Measurements from ENCODE around the gene RGMA. TPM values are rescaled to one million over a fixed set of nuclear protein-coding genes. Genes with fewer than 3 reads are reported as not detected.

RGMA gene
- total RNA-seq, 1 experiment from 2014 or later = 3.3 TPM

DNA sequence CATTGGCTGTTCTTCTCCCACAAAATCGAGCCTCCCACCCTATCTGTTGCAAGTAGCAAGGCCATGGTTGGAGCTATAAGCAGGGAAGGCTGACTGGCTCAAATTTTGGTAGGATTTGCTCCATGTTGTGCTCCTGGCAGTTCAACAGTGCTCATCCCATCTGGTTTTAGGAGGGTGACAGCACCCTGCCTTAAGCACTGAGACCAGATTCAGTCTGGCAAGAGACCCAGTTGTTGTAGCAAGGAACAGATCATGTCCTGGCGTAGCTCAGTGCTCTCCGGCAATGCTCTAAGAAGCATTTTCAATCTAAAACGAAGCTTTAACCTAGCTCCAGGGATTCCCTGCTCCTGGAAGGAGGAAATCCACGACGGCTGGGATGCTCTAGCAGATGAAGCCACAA lies 91.2 kb downstream of the RGMA start:
- H3K27ac ChIP-seq = no peak overlapping the region
- no peak overlapping the region for H2AFZ ChIP-seq
- H3F3A ChIP-seq (ENCODE audit: insufficient read depth, low read depth) = peaks cover 58% of the 10 kb centered on the region
- H3K9me2 ChIP-seq (ENCODE audit: insufficient read depth) = no peaks in the 10 kb centered on the region
- no peaks in the 10 kb centered on the region for H3K27me3 ChIP-seq (ENCODE audit: insufficient read depth, low read depth)
- peaks cover 4% of the 10 kb centered on the region for H3K79me2 ChIP-seq (ENCODE audit: low read depth)
- no peaks in the 10 kb centered on the region for H3K4me1 ChIP-seq (replicated peaks; ENCODE audit: insufficient read depth)
- H3K4me3 ChIP-seq = no peak overlapping the region
- H3K4me2 ChIP-seq = no peak overlapping the region
- intact Hi-C loops (cut with micrococcal nuclease; ENCODE audit: unreplicated experiment) = loop anchor here (10.0 kb wide), 1 partner anchor 63 kb away; no protein-coding TSS in a partner anchor
- H4K20me1 ChIP-seq (ENCODE audit: insufficient read depth) = peaks cover 10% of the 10 kb centered on the region
- ChIA-PET CTCF (no interaction called here), POLR2A (ENCODE audit: unreplicated experiment) (no interaction called here)
- no peaks in the 10 kb centered on the region for H3K9me3 ChIP-seq (ENCODE audit: insufficient read depth, low read depth)
- no TSS peak for BruUV-seq (replicated peaks)
- DNase-seq = no peak
- peaks cover 66% of the 10 kb centered on the region for H3K36me3 ChIP-seq (ENCODE audit: low read depth)
- TF ChIP-seq CTCF (conservative IDR thresholded peaks at IDR 0.05) = no peak
- TF ChIP-seq EZH2 (IDR thresholded peaks at IDR 0.05; ENCODE audit: low read depth) = no peak

- peaks cover 70% of the 10 kb centered on the region for H3F3A ChIP-seq (ENCODE audit: insufficient read depth, low read depth)
- POLR2A ChIA-PET (ENCODE audit: unreplicated experiment) = no interaction called here
- no peak overlapping the region for H2AFZ ChIP-seq
- no peak overlapping the region for H3K27ac ChIP-seq
- CTCF ChIA-PET = no interaction called here
- H3K4me3 ChIP-seq = no peak overlapping the region
- H3K4me1 ChIP-seq (replicated peaks; ENCODE audit: insufficient read depth) = no peaks in the 10 kb centered on the region
- no peak for DNase-seq
- intact Hi-C loops (cut with micrococcal nuclease; ENCODE audit: unreplicated experiment) = loop anchor here (5.0 to 10.0 kb wide), 2 partner anchors 35 to 58 kb away; no protein-coding TSS in a partner anchor
- no peaks in the 10 kb centered on the region for H3K9me3 ChIP-seq (ENCODE audit: insufficient read depth, low read depth)
- H4K20me1 ChIP-seq (ENCODE audit: insufficient read depth) = peaks cover 31% of the 10 kb centered on the region
- no peaks in the 10 kb centered on the region for H3K9me2 ChIP-seq (ENCODE audit: insufficient read depth)
- H3K4me2 ChIP-seq = no peak overlapping the region
- BruUV-seq (replicated peaks) = no TSS peak
- H3K36me3 ChIP-seq (ENCODE audit: low read depth) = peaks cover 77% of the 10 kb centered on the region
- peaks cover 4% of the 10 kb centered on the region; the same call in 1 of the 2 replicates for H3K79me2 ChIP-seq (ENCODE audit: low read depth)
- no peaks in the 10 kb centered on the region for H3K27me3 ChIP-seq (ENCODE audit: insufficient read depth, low read depth)
- TF ChIP-seq EZH2 (IDR thresholded peaks at IDR 0.05; ENCODE audit: low read depth) = no peak
- TF ChIP-seq CTCF (conservative IDR thresholded peaks at IDR 0.05) = no peak
Observed at GRCh38 chr15:92992720-92993119, 96.3 kb downstream of the RGMA start.

- intact Hi-C loops (cut with micrococcal nuclease; ENCODE audit: unreplicated experiment) = loop anchor here (5.0 to 10.0 kb wide), 2 partner anchors 33 to 55 kb away; no protein-coding TSS in a partner anchor
- Histone ChIP-seq H3K9me2 (ENCODE audit: insufficient read depth) (no peaks in the 10 kb centered on the region), H2AFZ (no peak overlapping the region), H3K27me3 (ENCODE audit: insufficient read depth, low read depth) (no peaks in the 10 kb centered on the region), H3K36me3 (ENCODE audit: low read depth) (peaks cover 67% of the 10 kb centered on the region), H4K20me1 (ENCODE audit: insufficient read depth) (peaks cover 25% of the 10 kb centered on the region), H3K4me3 (no peak overlapping the region), H3K27ac (no peak overlapping the region), H3K4me1 (replicated peaks; ENCODE audit: insufficient read depth) (no peaks in the 10 kb centered on the region), H3F3A (ENCODE audit: insufficient read depth, low read depth) (peaks cover 59% of the 10 kb centered on the region), H3K9me3 (ENCODE audit: insufficient read depth, low read depth) (no peaks in the 10 kb centered on the region), H3K79me2 (ENCODE audit: low read depth) (peaks cover 10% of the 10 kb centered on the region; the same call in 1 of the 2 replicates), H3K4me2 (no peak overlapping the region)
- TF ChIP-seq EZH2 (IDR thresholded peaks at IDR 0.05; ENCODE audit: low read depth) (no peak), CTCF (conservative IDR thresholded peaks at IDR 0.05) (no peak)
- POLR2A ChIA-PET (ENCODE audit: unreplicated experiment) = no interaction called here
- no peak for DNase-seq
- BruUV-seq (replicated peaks) = no TSS peak
- CTCF ChIA-PET = no interaction called here
Observed at GRCh38 chr15:92990031-92990430, 99.0 kb downstream of the RGMA start.

All from PC-9 (cell line).